K562 (cell line): ENCODE data around the gene YBX1. TPM values are rescaled to one million over a fixed set of nuclear protein-coding genes. Genes with fewer than 3 reads are reported as not detected.

Experiments used
- ATAC-seq: fragments of 200-7000 bp; cut with Tn5 transposase; 3 replicates; pipeline ENCODE4 v1.9.1; 2020; ENCODE audit warnings: moderate library complexity
- BruUV-seq: library from RNA; stranded (reverse); fragments of 400-500 nt; replicated peaks from 2 replicates; lab custom pipeline; 2021; lab: Mats Ljungman, UMichigan
- CTCF ChIA-PET: fragments of 300-600 bp; formaldehyde crosslinking; extraction: SDS; loops from one replicate; lab custom pipeline; 2021; ENCODE audit warnings: low intra/inter-chr PET ratio; lab: Yijun Ruan, JAX
- POLR2A ChIA-PET: fragments of 300-600, 350-650 bp; sonication (Branson Sonifier 250); formaldehyde crosslinking; extraction: SDS; loops from one replicate; lab custom pipeline; 2021; ENCODE audit warnings: antibody characterized with exemption, inconsistent platforms; lab: Yijun Ruan, JAX
- DNase-seq, 4 experiments: peaks; one replicate each; pipeline versions ENCODE4 v3.0.0 to v3.0.0-alpha.2; 2011 to 2018; ENCODE audit warnings: low spot score in 3 of 4, mixed read lengths in 3 of 4; ENCODE audit errors: extremely low read depth in 1 of 4
- FAIRE-seq: peaks from 2 replicates; lab custom pipeline; 2011; peaks lifted over from hg19 to GRCh38; lab: Jason Lieb, UNC
- H2AFZ ChIP-seq: 2 replicates; pipeline ENCODE4 v1.6.0; 2011; ENCODE audit warnings: low read depth, low read length, control low read depth, inconsistent platforms
- H3K27ac ChIP-seq: fragments of 200-600 bp; 3 replicates; pipeline ENCODE4 v1.8.0; 2011; ENCODE audit warnings: low read depth, mild to moderate bottlenecking, control low read depth, inconsistent platforms, low read length, moderate library complexity, mixed read lengths; ENCODE audit errors: extremely low read depth
- H3K27me3 ChIP-seq, 2 experiments: fragments of 300-600 bp in 1 of 2; 2 replicates in 1 of 2; 3 replicates in 1 of 2; pipeline versions ENCODE4 v1.6.0 to v1.8.0; 2011; ENCODE audit warnings: inconsistent platforms in 2 of 2, low read length in 2 of 2, mild to moderate bottlenecking in 1 of 2, mixed read lengths in 1 of 2, moderate library complexity in 1 of 2; ENCODE audit not compliant: control insufficient read depth in 2 of 2, insufficient read depth in 2 of 2
- H3K36me3 ChIP-seq: fragments of 300-600 bp; 3 replicates; pipeline ENCODE4 v1.8.0; 2011; ENCODE audit warnings: mild to moderate bottlenecking, low read length, inconsistent platforms; ENCODE audit not compliant: control insufficient read depth, insufficient read depth
- H3K4me1 ChIP-seq, 2 experiments: fragments of 200-600 bp in 1 of 2; replicated peaks in 1 of 2; 2 replicates in 1 of 2; 3 replicates in 1 of 2; pipeline versions ENCODE4 v1.5.1 to v1.8.0; 2011; ENCODE audit warnings: inconsistent platforms in 2 of 2, low read length in 2 of 2, mild to moderate bottlenecking in 1 of 2, mixed read lengths in 1 of 2, moderate library complexity in 1 of 2; ENCODE audit not compliant: control insufficient read depth in 2 of 2, insufficient read depth in 2 of 2
- H3K4me2 ChIP-seq: 2 replicates; pipeline ENCODE4 v1.6.1; 2011; ENCODE audit warnings: low read length, control low read depth, inconsistent platforms, mixed read lengths; ENCODE audit not compliant: insufficient read depth
- H3K4me3 ChIP-seq: fragments of 200-600 bp; sonication (generic), shearing (Covaris generic); 2 replicates; pipeline ENCODE4 v1.5.1; 2016; ENCODE audit warnings: control low read depth, inconsistent platforms
- H3K79me2 ChIP-seq: fragments of 200-600 bp; 3 replicates; pipeline ENCODE4 v1.8.0; 2011; ENCODE audit warnings: low read length, inconsistent platforms; ENCODE audit not compliant: control insufficient read depth, insufficient read depth
- H3K9ac ChIP-seq, 2 experiments: 2 replicates each; pipeline versions ENCODE4 v1.6.0 to v1.6.1; 2011; ENCODE audit warnings: low read depth in 2 of 2, low read length in 2 of 2, control low read depth in 1 of 2, inconsistent platforms in 1 of 2, mild to moderate bottlenecking in 1 of 2, mixed read lengths in 1 of 2; ENCODE audit not compliant: insufficient read depth in 1 of 2
- H3K9me1 ChIP-seq: one replicate; pipeline ENCODE4 v1.6.0; 2011; ENCODE audit warnings: inconsistent platforms, mild to moderate bottlenecking, low read length, moderate library complexity; ENCODE audit not compliant: control insufficient read depth, insufficient read depth
- H3K9me3 ChIP-seq: replicated peaks from 2 replicates; pipeline ENCODE4 v1.5.1; 2011; ENCODE audit warnings: low read depth, low read length, inconsistent platforms; ENCODE audit not compliant: control insufficient read depth, insufficient read depth
- H4K20me1 ChIP-seq: replicated peaks from 2 replicates; pipeline ENCODE4 v1.6.1; 2011; ENCODE audit warnings: low read length, inconsistent platforms, mixed read lengths; ENCODE audit not compliant: control insufficient read depth, insufficient read depth
- ARNT ChIP-seq, 2 experiments: fragments of 450-650 bp; IDR thresholded peaks; 2 replicates each; pipeline ENCODE4 v1.6.1; 2016; ENCODE audit warnings: mild to moderate bottlenecking in 1 of 2
- BRCA1 ChIP-seq, 2 experiments: fragments of 450-650 bp in 1 of 2; sonication (generic) in 1 of 2; formaldehyde crosslinking in 1 of 2; IDR thresholded peaks; 2 replicates each; pipeline versions ENCODE4 v1.5.0 to v1.6.1; 2017 to 2020; ENCODE audit warnings: mild to moderate bottlenecking in 1 of 2, missing genetic modification reagents in 1 of 2
- CCNT2 ChIP-seq: IDR thresholded peaks from 2 replicates; pipeline ENCODE4 v1.6.1; 2011; ENCODE audit warnings: borderline replicate concordance, low read depth, mild to moderate bottlenecking, moderate library complexity, mixed read lengths, low read length; ENCODE audit not compliant: insufficient read length; ENCODE audit errors: extremely low read depth
- CEBPG ChIP-seq, 3 experiments: fragments of 200-800 bp in 1 of 3; sonication (Bioruptor generic) in 1 of 3; sonication (generic) in 1 of 3; formaldehyde crosslinking in 1 of 3; IDR thresholded peaks in 2 of 3; conservative IDR thresholded peaks in 1 of 3; 2 replicates each; pipeline versions ENCODE4 v1.6.1 to v1.8.0; 2016 to 2022; ENCODE audit warnings: missing compliant biosample characterization in 2 of 3, missing genetic modification characterization in 2 of 3, mild to moderate bottlenecking in 1 of 3, missing genetic modification reagents in 1 of 3
- MEF2D ChIP-seq: conservative IDR thresholded peaks from 2 replicates; pipeline ENCODE4 v1.6.1; 2016; ENCODE audit warnings: low read depth, missing genetic modification characterization, missing compliant biosample characterization
- NR2C1 ChIP-seq, 2 experiments: fragments of 450-650 bp; IDR thresholded peaks; 2 replicates each; pipeline ENCODE4 v1.6.1; 2017; ENCODE audit warnings: mild to moderate bottlenecking in 2 of 2, antibody characterized with exemption in 1 of 2, inconsistent platforms in 1 of 2, missing compliant biosample characterization in 1 of 2, missing genetic modification characterization in 1 of 2
- RNF219 ChIP-seq: fragments of 250-450 bp; sonication (Bioruptor Pico); IDR thresholded peaks from 2 replicates; pipeline ENCODE4 v1.5.0; 2022; ENCODE audit warnings: mild to moderate bottlenecking
- ZNF395 ChIP-seq: fragments of 200-800 bp; sonication (Bioruptor generic); IDR thresholded peaks from 2 replicates; pipeline ENCODE4 v1.6.1; 2017; ENCODE audit warnings: missing genetic modification characterization, missing compliant biosample characterization
- ZNF639 ChIP-seq, 2 experiments: fragments of 200-800 bp in 1 of 2; sonication (Bioruptor generic) in 1 of 2; sonication (generic) in 1 of 2; formaldehyde crosslinking in 1 of 2; IDR thresholded peaks in 1 of 2; conservative IDR thresholded peaks in 1 of 2; 2 replicates each; pipeline versions ENCODE4 v1.5.0 to v1.6.1; 2016 to 2020; ENCODE audit warnings: missing compliant biosample characterization in 1 of 2, missing genetic modification characterization in 1 of 2, missing genetic modification reagents in 1 of 2
- ZNF717 ChIP-seq: fragments of 250-450 bp; sonication (Bioruptor Pico); IDR thresholded peaks from 2 replicates; pipeline ENCODE4 v1.5.0; 2021
- ZSCAN29 ChIP-seq: fragments of 450-650 bp; IDR thresholded peaks from 2 replicates; pipeline ENCODE4 v1.6.1; 2017
- WGBS: fragments of 100-300 bp; shearing (Covaris generic); methylation state at CpG from one replicate; pipeline ENCODE4 v1.1.6; 2016; ENCODE audit warnings: low coverage, mixed read lengths; ENCODE audit not compliant: insufficient coverage; ENCODE audit errors: missing lambda C conversion rate; 5-methylcytosine and 5-hydroxymethylcytosine counted together
- in situ Hi-C: fragments of 300-500 bp; cut with MboI; formaldehyde crosslinking; loops from 4 replicates; pipeline ENCODE4 v1.15.0; 2018; ENCODE audit warnings: inconsistent platforms, mixed read lengths
- intact Hi-C: fragments of 100-400 bp; cut with micrococcal nuclease; formaldehyde crosslinking; loops from 2 replicates; pipeline ENCODE4 v1.14.2; 2022
- polyA plus RNA-seq, 8 experiments: library from polyadenylated mRNA; depleted of rRNA in 4 of 8; stranded (reverse) in 5 of 8; unstranded in 3 of 8; fragments of >200 nt; fragmentation: Nextera tagmentation in 2 of 8; fragmentation: Illumina TruSeq in 1 of 8; extraction: Ambion mirVana in 2 of 8; extraction: Trizol in 1 of 8; gene quantifications; 2 replicates each; pipeline versions ENCODE4 v1.2.1 to v1.2.3, GENCODE V29; 2011 to 2014; ENCODE audit warnings: inconsistent platforms in 1 of 8, missing spikeins in 1 of 8
- total RNA-seq, 7 experiments: library from RNA; depleted of rRNA in 6 of 7; stranded (reverse); fragments of >200 nt in 6 of 7; fragmentation: Illumina TruSeq in 2 of 7; extraction: Trizol in 2 of 7; gene quantifications; 2 replicates each; pipeline versions ENCODE4 v1.2.1 to v1.2.3, GENCODE V29; 2011 to 2021; ENCODE audit warnings: low replicate concordance in 1 of 7

The YBX1 gene
- total and polyA plus RNA-seq, 9 of the 15 experiments (the other 6 are each of a cell fraction or from before 2014, with no cell fraction given), result 363 to 1,955 (median 1,216) TPM

GRCh38 chr1:42682484-42682738, 193 bp downstream of the YBX1 start (continued):
- TF ChIP-seq ZNF639 (CRISPR knock-in tag; conservative IDR thresholded peaks at IDR 0.05 in 1 of 2, IDR thresholded peaks at IDR 0.05 in 1 of 2), result peak in 1 of 2 experiments; percentile 96; a peak in 2 of 4 replicates

- peak overlapping the region; percentile 98 for H3K4me2 ChIP-seq
- H4K20me1 ChIP-seq, result peaks cover 46% of the 10 kb centered on the region
- peaks cover 9 to 37% of the 10 kb centered on the region in 2 experiments for H3K4me1 ChIP-seq
- FAIRE-seq, result no peak
- under 1% methylated on average over 68 of the region's 103 CpGs for WGBS
- peak overlapping the region; percentile 97 to 99 for H3K9ac ChIP-seq
- ChIA-PET CTCF (no interaction called here), POLR2A (interaction anchor here (0.6 to 8.0 kb wide), 34 partner anchors 8 to 1193 kb away, joined by 3 to 72 read pairs (median 4); partner anchors contain the start of genes C1orf50, CLDN19 and PPIH)
- no peak overlapping the region for H2AFZ ChIP-seq
- in situ Hi-C loops, result no loop called here
- peak; percentile 90 to 93 (median 92) for DNase-seq
- no peaks in the 10 kb centered on the region for H3K27me3 ChIP-seq
- intact Hi-C loops, result loop anchor here (1.0 to 10.0 kb wide), 3 partner anchors 25 to 252 kb away; partner anchors contain the start of genes C1orf50, P3H1 and PPIH
- peaks cover 4% of the 10 kb centered on the region for H3K9me1 ChIP-seq
- H3K9me3 ChIP-seq, result no peaks in the 10 kb centered on the region
- peak overlapping the region; percentile 77 for H3K4me3 ChIP-seq
- H3K79me2 ChIP-seq, result peaks cover 81% of the 10 kb centered on the region
- BruUV-seq, result no TSS peak
- peak overlapping the region; percentile 95 for H3K27ac ChIP-seq
- peaks cover 57% of the 10 kb centered on the region for H3K36me3 ChIP-seq
- peak; percentile 58 for ATAC-seq
- TF ChIP-seq ARNT (IDR thresholded peaks at IDR 0.05), result no peak
- TF ChIP-seq RNF219 (CRISPR knock-in tag), result no peak
- no peak for TF ChIP-seq NR2C1 (IDR thresholded peaks at IDR 0.05)
- TF ChIP-seq NR2C1 (tag; IDR thresholded peaks at IDR 0.05), result no peak
- no peak for TF ChIP-seq ZNF717
- peak; percentile 93 for TF ChIP-seq CCNT2
- TF ChIP-seq MEF2D (tag), result no peak
- TF ChIP-seq ZNF395 (CRISPR knock-in tag), result peak; percentile 89
- no peak for TF ChIP-seq CEBPG (CRISPR knock-in tag; IDR thresholded peaks at IDR 0.05)
- no peak for TF ChIP-seq CEBPG (tag; conservative IDR thresholded peaks at IDR 0.05 in 1 of 2, IDR thresholded peaks at IDR 0.05 in 1 of 2)
- TF ChIP-seq BRCA1 (IDR thresholded peaks at IDR 0.05), result no peak
- 0 out of 2 replicates have a peak, but pooled peaks have one; percentile 16 for TF ChIP-seq BRCA1 (CRISPR knock-in tag; IDR thresholded peaks at IDR 0.05)
- TF ChIP-seq ZSCAN29, result peak; percentile 69; the same call in 1 of the 2 replicates
These were observed 717 bp downstream of the YBX1 start for GRCh38 chr1:42682739-42683531.
